ENCODE measurements around the gene EFCAB6.

Gene EFCAB6

GRCh38 chr22:43812149-43812842, at the start of gene EFCAB6:
Gene EFCAB6, minus strand, starts transcription at chr22:43812305. Its CDS starts 29,987 bp downstream, at chr22:43782318.
- peak; percentile 81 for DNase-seq (ENCODE audit: low read depth)

- no peak for DNase-seq (ENCODE audit: low read depth)
Measured at GRCh38 chr22:43861529-43861928, 49.4 kb upstream of the EFCAB6 start.

- no peak for DNase-seq (ENCODE audit: low read depth)
Measured at GRCh38 chr22:43860831-43861230, 48.7 kb upstream of the EFCAB6 start.

GRCh38 chr22:43860126-43860525, 48.0 kb upstream of the EFCAB6 start:
- DNase-seq (ENCODE audit: low read depth), result no peak

GRCh38 chr22:43859621-43860020, 47.5 kb upstream of the EFCAB6 start:
- no peak for DNase-seq (ENCODE audit: low read depth)

- no peak for DNase-seq (ENCODE audit: low read depth)
Measured at GRCh38 chr22:43859176-43859575, 47.1 kb upstream of the EFCAB6 start.

- DNase-seq (ENCODE audit: low read depth), result no peak
Measured at GRCh38 chr22:43858156-43858895, 46.2 kb upstream of the EFCAB6 start.

- no peak for DNase-seq (ENCODE audit: low read depth)
Measured at GRCh38 chr22:43857367-43857766, 45.3 kb upstream of the EFCAB6 start.

- DNase-seq (ENCODE audit: low read depth), result no peak
Measured at GRCh38 chr22:43855431-43855830, 43.3 kb upstream of the EFCAB6 start.

- no peak for DNase-seq (ENCODE audit: low read depth)
Measured at GRCh38 chr22:43854786-43855271, 42.7 kb upstream of the EFCAB6 start.

- DNase-seq (ENCODE audit: low read depth), result no peak
Measured at GRCh38 chr22:43854121-43854785, 42.1 kb upstream of the EFCAB6 start.

GRCh38 chr22:43853328-43853931, 41.3 kb upstream of the EFCAB6 start:
- no peak for DNase-seq (ENCODE audit: low read depth)

- DNase-seq (ENCODE audit: low read depth), result no peak
Measured at GRCh38 chr22:43852573-43853327, 40.6 kb upstream of the EFCAB6 start.

GRCh38 chr22:43851979-43852307, 39.8 kb upstream of the EFCAB6 start:
- no peak for DNase-seq (ENCODE audit: low read depth)

- no peak for DNase-seq (ENCODE audit: low read depth)
Measured at GRCh38 chr22:43851058-43851978, 39.2 kb upstream of the EFCAB6 start.

GRCh38 chr22:43850529-43850928, 38.4 kb upstream of the EFCAB6 start:
- no peak for DNase-seq (ENCODE audit: low read depth)

- DNase-seq (ENCODE audit: low read depth), result no peak
Measured at GRCh38 chr22:43849731-43850130, 37.6 kb upstream of the EFCAB6 start.

- no peak for DNase-seq (ENCODE audit: low read depth)
Measured at GRCh38 chr22:43848366-43849171, 36.5 kb upstream of the EFCAB6 start.

GRCh38 chr22:43847376-43848289, 35.5 kb upstream of the EFCAB6 start:
- DNase-seq (ENCODE audit: low read depth), result no peak

All from activated T-helper 9 cell treated with anti-CD3 and anti-CD28 coated beads, Interleukin-2, amount 50 U/mL, for 16 hours (primary cell).